NB4 (cell line): Measurements from ENCODE around the gene PRKCE.

Source experiments
- DNase-seq: peaks from one replicate; pipeline ENCODE4 v3.0.0; 2010; ENCODE audit warnings: low read depth
- H3K4me3 ChIP-seq: one replicate; pipeline ENCODE4 v1.5.1; 2011; ENCODE audit warnings: mild to moderate bottlenecking, low read depth, low read length, moderate library complexity
- MYC ChIP-seq: IDR thresholded peaks from 2 replicates; pipeline ENCODE4 v1.6.1; 2011; ENCODE audit warnings: low read depth, low read length
- POLR2A ChIP-seq: IDR thresholded peaks from 2 replicates; pipeline ENCODE4 v1.6.1; 2011; ENCODE audit warnings: mild to moderate bottlenecking; ENCODE audit not compliant: insufficient read length; ENCODE audit errors: extremely low read depth
- TF ChIP-seq, protein P1 (sequence below): IDR thresholded peaks from one replicate; pipeline ENCODE4 v1.5.1; 2012; ENCODE audit warnings: low read depth, low read length
- TF ChIP-seq, protein P2 (sequence below): IDR thresholded peaks from 2 replicates; pipeline ENCODE4 v1.6.1; 2011; ENCODE audit warnings: low read depth, low read length

Gene PRKCE

DNA sequence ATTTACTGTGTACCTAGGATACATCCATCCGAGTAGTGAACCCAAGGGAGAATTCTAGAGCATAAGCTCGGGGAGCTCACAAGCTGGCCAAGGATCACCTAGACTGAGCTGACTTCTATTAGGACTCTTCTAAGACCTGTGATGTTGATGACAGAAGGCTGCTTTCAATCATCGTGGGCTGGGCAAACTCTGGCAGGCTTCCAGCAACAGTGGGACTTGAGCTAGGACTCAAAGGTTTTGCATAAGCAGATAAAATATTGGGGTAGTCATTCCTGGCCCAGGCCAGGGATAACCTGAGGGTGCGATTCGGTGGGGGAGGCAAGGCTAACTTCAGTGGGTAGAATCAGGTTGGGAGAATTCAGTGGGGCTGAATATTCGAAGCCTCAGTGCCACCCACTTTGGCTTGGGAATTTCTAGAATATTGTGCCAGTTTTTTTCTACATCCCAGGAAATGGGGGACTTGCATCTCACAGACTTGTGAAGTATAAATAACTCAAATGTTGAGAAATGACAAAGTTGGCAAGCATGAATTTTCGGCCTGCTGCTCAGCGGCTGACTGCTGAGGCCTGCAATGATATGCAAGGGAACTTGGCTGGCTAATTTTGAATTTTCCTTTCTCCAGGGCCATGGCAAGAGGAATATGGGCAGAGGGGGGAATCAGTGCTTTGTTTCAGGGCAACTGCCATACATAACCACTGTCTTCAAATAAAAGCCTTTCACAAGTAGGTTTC is 274.3 kb downstream of the PRKCE start:
- no peak for DNase-seq
- TF ChIP-seq POLR2A (no peak), MYC (no peak)
- TF ChIP-seq, protein P1, sequence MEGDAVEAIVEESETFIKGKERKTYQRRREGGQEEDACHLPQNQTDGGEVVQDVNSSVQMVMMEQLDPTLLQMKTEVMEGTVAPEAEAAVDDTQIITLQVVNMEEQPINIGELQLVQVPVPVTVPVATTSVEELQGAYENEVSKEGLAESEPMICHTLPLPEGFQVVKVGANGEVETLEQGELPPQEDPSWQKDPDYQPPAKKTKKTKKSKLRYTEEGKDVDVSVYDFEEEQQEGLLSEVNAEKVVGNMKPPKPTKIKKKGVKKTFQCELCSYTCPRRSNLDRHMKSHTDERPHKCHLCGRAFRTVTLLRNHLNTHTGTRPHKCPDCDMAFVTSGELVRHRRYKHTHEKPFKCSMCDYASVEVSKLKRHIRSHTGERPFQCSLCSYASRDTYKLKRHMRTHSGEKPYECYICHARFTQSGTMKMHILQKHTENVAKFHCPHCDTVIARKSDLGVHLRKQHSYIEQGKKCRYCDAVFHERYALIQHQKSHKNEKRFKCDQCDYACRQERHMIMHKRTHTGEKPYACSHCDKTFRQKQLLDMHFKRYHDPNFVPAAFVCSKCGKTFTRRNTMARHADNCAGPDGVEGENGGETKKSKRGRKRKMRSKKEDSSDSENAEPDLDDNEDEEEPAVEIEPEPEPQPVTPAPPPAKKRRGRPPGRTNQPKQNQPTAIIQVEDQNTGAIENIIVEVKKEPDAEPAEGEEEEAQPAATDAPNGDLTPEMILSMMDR: no peak
- TF ChIP-seq, protein P2, sequence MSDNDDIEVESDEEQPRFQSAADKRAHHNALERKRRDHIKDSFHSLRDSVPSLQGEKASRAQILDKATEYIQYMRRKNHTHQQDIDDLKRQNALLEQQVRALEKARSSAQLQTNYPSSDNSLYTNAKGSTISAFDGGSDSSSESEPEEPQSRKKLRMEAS: no peak
- H3K4me3 ChIP-seq: no peak overlapping the region

DNA sequence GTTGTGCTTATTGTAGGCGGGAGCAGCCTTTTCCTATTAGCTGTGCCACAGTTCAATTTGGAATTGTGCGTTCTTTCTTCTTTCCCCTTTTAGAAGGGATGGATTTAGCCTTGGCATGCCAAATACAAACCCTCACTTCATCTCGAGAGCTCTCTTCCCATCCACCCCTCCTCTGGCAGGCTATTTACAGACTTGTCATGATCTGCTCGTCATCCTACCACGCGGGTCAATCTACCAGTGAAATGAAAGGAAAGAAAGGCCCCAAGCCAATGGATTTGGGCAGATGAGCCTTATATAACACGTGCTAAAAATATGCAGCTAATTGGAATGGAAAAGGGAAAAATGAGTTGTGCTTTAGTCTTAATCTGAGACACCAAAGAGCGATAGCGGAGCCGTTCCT is 277.5 kb downstream of the PRKCE start:
- TF ChIP-seq, protein P2: no peak
- TF ChIP-seq POLR2A (no peak), MYC (no peak)
- TF ChIP-seq, protein P1: no peak
- DNase-seq: no peak
- no peak overlapping the region for H3K4me3 ChIP-seq

DNA sequence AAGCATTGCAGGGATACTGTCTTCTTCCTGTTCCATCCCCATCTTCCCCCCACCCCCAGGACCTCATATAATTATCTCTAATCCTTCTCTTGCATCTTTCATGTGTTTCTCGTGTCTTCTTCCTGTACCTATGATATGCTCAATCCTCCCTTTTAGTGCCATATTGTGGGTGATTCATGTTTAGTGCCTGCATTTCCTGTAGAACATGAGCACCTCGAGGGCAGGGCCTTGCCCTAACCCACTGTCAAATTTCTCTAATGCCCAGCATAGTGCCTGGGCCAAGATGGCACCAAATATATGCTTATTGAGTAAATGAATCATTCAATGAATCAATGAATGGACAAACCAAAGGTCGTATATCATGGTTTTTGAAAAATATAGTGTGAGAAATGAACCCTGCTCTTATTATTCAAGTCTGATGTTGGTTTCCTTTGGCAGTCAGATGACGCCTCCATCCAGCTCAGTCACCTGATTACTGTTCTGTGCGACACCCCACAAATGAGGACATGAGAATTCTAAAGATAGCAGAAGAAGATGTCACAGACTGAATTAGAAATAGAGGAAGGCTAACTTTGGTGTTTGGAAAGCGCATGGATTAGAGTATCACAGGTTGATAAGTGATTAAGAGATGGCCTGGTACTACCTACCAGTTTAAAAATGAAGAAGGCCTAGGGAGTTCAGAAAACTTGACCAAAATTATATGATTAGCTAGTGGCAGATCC is 278.4 kb downstream of the PRKCE start:
- TF ChIP-seq, protein P1: no peak
- TF ChIP-seq MYC: no peak
- TF ChIP-seq POLR2A: no peak
- TF ChIP-seq, protein P2: no peak
- no peak for DNase-seq

DNA sequence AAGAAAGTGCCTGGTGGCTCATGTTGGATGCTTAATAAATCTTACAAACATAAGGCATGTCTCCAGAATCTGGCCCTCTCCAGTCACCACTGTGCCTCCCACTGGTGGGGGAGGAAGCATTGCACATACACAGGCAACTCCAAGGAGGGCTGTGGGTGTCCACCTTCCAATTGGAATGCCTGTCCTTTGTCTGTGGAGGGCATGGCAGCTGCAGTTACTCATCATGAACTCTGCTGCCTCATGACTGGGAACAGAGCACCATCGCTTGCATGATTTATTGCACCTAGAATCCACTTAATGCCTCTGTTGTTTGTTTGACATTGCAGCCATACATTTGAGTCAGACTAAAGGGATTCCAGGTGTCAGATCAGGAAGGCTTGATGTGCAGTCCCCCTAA is 278.9 kb downstream of the PRKCE start:
- TF ChIP-seq, protein P2: no peak
- TF ChIP-seq, protein P1: no peak
- TF ChIP-seq POLR2A (no peak), MYC (no peak)
- H3K4me3 ChIP-seq: no peak overlapping the region
- DNase-seq: no peak

More for the DNA sequence above, 278.4 kb downstream of the PRKCE start:
- H3K4me3 ChIP-seq: no peak overlapping the region

DNA sequence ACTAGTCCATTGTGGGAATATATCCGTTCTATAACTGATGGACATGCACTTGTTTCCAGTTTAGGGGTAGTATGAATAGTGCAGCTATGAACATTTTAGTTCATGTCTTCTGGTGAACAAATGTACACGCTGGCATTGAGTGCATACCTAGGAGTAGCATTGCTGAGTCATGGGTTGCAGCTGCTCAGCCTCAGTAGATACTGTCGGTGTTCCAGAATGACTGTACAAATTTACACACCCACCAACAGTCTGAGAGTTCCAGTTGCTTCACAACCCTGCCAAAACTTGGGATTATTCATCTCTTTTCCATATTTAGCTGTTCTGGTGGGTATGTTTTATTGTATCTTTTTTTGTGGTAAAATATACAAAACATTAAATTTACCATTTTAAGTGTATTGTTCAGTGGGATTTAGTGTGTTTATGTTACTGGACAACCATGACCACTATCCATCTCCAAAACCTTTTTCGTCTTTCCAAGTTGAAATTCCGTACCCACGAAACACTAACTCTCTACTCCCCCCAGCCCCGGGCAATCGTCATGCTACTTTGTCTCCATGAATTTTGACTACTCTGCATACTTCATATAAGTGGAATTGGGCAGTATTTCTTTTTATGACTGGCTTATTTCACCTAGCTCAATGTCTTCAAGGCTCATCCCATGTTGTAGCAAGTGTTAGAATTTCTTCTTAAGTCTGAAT is 281.0 kb downstream of the PRKCE start:
- no peak for DNase-seq
- no peak overlapping the region for H3K4me3 ChIP-seq
- TF ChIP-seq, protein P2: no peak
- TF ChIP-seq MYC (no peak), POLR2A (no peak)
